Right renal cortex interstitium (tissue), 3 donors: ENCODE data around the gene KLF5. TPM values are rescaled to one million over a fixed set of nuclear protein-coding genes. Genes with fewer than 3 reads are reported as not detected.
A peak's percentile ranks its signal among the peaks of the same experiment; 100 is the strongest.
"Not testable (repeated sequence)": the region's sequence is repeated elsewhere in the genome, so short reads cannot be mapped to it uniquely, and the experiment has no call there.

Experiments
- DNase-seq, 3 donors: peaks; one replicate each; pipeline ENCODE4 v3.0.0-alpha.2; 2013; ENCODE audit warnings: low read depth in 3 of 3, low spot score in 2 of 3
- polyA plus RNA-seq, 3 donors: library from polyadenylated mRNA; unstranded; fragments of 120-200 nt; gene quantifications; one replicate each; pipeline ENCODE4 v1.2.1, GENCODE V29; 2013; ENCODE audit not compliant: insufficient read length in 3 of 3

KLF5 gene
- polyA plus RNA-seq, 3 donors: 23.1 to 30.7 (median 29.3) TPM

DNA sequence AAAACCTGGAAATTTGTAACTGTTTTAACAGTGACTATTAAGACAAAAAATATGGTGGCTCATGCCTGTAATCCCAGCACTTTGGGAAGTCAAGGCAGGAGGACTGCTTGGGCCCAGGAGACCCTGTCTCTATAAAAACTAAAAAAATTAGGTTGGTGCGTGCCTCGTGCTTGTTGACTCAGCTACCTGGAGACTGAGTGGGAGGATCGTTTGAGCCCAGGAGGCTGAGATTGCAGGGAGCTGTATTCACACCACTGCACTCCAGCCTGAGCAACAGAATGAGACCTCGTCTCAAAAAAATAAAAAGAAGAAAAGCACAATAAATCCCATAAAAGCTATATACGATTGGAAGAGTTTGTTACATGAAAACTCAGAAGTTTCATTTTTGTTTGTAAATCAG is 23.7 kb downstream of the KLF5 start:
- no peak for DNase-seq

DNA sequence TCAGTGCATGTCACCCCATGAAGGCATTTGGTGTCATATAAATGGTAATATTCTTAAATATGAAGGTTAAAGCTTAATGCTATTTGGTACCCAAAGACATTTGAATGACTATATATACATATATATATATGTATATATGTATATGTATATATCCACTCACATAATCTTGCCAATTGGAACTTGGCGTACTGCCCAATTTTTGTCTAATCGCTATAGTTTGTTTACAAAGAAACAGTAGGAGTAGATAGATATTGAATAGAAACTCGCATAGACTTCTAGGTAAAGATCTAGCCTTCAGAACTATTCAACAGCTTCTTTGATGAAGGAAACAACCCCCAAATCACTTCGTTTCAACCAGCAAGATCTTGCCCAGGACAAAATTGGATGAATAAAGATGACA is 24.1 kb downstream of the KLF5 start:
- DNase-seq: no peak

DNA sequence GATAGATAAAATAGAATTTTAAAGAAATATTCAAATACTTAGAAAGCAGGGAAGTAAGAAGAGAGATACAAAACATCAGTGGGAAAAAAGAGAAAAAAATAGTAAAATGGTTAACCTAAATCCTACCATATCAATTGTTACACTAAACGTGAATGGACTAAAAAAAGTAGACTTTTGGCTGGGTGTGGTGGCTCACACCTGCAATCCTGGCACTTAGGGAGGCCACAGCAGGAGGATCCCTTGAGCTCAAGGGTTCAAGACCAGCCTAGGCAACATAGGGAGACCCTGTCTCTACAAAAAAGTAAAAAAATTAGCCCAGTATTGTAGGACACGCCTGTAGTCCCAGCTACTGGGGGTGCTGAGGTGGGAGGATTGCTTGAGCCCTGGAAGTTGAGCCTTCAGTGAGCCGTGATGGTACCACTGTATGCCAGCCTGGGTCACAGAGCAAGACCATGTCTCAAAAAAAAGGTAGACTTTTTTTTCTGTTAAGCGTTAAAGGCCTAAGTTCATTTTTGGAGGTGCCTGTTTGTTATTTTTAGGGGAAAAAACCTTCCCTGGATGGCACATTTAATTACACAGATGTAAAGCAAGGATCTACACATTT is 29.6 kb downstream of the KLF5 start:
- no peak for DNase-seq

DNA sequence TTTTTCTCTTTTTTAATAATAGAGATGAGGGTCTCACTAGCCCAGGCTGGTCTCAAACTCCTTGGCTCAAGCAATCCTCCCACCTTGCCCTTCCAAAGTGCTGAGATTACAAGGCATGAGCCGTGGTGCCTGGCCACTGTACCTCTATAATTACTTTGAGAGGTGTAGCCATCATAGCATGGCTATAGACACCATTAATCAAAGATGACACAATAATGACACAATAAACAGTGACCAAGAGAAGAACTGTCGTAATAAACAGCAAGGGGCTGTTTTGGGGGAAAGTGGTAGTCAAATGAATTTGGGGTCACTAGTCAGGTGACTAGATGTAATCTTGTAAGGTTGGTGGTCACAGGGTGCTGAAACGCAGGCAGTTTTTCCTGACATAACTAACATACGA is 30.4 kb downstream of the KLF5 start:
- no peak for DNase-seq

DNA sequence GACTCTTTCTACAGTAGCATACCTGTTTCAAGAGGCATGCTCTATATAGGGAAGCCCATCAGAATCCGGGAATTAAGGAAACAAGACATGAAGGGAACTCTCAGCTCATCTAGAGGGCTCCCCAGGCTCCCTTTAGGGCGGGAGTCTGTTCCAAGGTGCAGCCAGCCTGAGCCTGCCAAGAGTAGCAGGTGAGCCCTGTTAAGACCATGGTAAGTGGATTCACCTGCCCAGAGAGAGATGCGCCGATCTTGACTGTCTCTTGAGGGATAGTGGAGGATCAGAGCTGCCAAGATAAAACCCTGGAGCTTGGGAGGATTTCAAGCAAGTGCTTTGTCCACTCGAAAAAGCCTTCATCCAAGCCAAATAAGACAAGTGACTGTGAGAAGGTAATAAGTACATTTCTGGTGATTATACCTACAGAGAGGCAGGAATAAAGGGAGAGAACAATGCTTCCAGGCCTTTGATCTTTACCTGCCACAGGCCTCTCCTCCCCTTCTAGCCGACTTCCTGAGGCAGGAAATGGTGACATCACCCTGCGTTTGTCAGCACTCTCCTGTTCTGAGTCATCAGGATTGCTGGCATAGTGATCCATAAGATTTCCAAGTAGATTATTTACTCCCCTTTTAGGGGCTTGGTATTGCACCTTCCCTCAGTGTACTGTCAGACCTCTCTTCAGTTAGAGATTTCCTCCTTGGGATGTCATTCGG is 31.5 kb downstream of the KLF5 start:
- no peak for DNase-seq

DNA sequence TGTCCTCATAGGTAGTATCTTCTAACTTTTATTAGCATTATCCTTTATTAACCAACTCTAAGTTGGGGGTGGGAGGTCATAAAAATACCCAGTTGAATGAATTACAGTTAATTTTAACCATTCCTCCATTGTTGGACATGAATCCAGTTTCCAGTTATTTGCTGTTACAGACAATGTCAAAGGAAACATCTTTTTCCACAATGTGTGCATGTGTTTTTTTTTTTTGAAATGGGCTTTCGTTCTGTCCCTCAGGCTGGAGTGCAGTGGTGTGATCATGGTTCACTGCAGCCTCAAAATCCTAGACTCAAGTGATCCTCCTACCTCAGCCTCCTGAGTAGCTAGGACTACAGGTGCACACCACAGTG is 32.0 kb downstream of the KLF5 start:
- DNase-seq: no peak

DNA sequence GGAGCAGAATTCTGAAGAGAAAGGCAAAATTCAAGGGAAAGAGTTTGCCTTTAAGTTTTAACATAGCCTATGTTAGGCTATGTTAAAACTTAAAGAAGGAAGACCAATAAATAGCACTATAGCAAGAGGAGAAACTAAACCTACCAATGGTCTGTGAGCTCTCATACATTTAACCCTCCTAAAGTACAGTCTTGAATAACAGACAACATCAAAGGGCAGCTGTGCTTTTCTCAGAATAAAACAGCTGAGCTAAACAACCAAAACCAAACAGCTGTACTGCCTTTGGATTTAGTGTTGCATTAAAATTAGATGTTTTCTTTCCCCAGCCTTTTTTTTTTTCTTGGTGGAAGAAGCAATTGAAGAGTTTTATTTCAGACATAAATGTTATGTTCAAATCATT is 34.0 kb downstream of the KLF5 start:
- peak; percentile 48 to 56 (median 52) for DNase-seq

DNA sequence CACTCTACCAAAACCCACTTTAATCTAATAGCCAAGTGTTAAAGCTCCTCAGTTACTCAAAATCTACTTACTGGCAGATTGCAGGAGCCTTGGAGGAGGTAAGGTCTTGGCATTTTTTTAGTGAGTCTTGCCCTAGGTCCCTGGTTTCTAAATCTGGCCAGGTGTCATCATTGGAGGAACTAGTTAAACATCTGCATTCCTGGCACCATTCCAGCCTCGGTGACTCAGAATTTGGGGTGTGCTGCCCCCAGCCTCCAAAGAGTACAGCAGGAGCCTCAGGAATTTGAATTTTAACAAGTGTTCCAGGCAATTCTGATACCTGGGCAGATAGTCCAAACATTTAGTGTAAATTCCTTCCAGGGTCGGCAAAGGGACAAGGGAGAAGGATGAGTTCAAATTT is 37.4 kb downstream of the KLF5 start:
- DNase-seq: no peak

DNA sequence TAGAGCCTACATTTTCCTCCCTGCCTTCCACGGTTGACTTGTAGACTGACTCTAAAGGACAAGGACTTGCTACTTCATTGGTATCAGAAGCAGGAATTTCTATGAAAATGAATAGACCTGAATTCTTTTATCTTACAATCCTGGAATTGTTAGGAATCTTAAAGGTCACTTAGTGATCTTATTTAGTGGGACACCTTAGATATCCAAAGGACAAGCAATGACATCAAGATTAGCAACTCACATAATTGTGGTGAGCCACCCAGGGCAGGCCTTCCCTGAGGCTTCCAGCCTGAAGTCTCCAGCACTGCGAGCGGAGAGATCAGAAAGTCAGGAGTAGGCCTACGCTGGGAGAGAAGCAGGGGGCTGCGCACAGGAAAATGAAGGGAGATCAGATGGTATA is 37.8 kb downstream of the KLF5 start:
- DNase-seq: no peak

DNA sequence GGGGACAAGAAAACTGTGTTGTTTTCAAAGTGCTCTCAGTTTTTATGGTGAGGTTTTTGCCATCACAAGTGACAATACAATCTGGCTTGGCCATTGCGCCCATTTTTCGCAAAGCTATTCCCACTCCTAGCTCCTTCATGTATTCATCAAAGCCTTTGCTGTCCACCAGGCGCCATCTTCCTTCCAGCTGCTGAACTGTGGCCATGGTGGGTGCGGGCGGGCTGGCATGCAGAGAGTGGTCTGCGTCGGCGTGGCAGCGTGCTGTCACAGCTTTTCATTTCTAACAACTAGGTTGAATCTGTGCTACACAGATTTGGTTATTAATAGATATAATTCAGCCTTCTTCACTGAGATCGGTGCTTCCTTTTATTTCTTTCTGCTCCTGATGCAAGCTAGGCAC is 42.0 kb downstream of the KLF5 start:
- not testable (repeated sequence) for DNase-seq

DNA sequence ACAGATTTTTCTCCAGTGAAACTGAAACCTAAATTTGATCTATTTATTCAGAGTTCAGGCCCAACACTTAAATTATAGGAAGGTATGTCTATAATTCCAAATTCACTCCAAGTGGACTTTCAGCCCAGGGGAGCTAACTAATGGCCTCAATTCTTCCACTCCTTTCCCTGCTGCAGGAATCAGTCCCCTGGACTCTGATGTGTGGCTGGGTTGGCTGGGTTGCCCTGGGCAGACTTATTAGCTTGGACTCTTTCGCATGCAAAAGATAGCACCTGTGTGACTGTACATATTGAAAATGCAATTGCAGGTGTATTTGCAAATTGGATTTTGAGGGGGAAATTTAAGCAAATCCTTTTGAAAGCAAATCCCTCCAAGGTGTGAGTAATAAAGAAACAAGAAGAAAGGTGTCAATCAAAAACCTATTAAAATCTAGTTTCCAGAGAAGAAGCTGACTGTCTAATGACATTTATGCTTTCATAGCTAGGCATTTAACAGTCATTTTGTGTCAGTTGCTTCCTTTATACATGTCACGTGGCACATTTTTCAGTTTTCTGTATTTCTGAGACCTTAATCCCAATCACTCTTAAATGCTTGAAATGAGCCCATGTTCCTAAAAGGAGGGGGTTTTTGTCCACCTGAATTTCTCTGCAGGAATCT is 42.7 kb downstream of the KLF5 start:
- no peak for DNase-seq

DNA sequence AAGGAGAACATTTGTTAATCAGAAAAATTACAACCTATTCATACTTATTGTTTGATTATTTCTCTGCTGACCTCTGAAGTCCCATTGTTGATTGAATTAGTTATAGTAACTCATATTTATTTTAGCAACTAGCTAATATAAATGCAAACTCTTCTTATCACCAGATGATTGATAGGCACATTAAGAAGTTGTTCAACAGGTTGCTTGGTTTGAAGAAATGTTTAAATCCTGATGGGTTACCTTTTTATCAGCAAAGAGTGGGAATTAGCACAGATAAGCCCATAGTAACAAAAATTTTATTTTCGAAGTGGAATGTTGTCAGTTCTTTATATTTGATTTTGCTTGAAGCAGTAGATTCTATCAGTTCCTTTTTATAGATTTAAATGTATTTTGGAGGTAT is 44.4 kb downstream of the KLF5 start:
- DNase-seq: no peak

DNA sequence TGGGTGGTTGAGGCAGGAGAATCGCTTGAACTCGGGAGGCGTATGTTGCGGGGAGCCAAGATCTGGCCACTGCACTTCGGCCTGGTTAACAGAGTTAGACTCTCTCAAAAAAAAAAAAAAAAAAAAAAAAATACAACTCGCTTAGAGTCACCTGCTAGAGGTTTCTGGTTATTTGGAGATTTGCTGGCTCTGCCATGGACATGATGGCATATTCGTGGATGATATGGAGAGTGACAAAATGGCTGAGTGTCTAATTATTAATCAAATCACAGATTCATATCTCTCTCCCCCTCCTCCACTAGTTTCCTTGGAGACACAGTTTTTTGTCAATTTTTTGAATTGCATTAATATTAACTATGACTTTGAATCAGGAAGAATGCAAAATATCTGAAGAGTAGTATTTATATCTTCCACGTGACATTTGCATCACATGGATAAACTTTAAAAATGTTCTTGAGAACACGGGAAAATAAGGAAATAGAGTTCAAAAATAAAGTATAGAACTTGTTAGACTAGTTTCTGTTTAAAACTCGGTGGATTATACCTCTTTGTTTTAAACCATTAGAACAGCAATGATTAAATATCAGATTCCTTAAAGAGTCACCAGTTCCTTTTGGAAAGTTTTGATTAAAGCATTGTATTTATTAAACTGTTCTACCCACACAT is 47.8 kb downstream of the KLF5 start:
- DNase-seq: no peak

DNA sequence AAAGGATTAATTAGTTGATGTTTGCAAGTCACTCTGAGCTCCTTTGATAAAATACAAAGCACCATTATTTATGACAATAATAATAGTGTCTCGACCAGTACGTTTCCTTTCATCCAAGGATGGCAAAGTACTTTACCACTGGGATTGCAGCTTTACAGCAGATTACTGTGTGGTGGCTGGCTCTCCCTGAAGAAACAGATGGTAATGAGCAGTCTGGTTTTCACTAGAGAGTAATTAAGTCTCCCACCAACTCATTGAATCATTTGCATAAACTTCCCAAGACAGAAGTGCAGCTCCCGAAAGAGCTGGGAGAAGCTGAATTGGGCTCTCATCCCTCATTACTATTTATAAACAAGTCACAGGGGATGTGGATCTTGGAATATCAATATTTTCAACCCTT is 48.7 kb downstream of the KLF5 start:
- DNase-seq: no peak

DNA sequence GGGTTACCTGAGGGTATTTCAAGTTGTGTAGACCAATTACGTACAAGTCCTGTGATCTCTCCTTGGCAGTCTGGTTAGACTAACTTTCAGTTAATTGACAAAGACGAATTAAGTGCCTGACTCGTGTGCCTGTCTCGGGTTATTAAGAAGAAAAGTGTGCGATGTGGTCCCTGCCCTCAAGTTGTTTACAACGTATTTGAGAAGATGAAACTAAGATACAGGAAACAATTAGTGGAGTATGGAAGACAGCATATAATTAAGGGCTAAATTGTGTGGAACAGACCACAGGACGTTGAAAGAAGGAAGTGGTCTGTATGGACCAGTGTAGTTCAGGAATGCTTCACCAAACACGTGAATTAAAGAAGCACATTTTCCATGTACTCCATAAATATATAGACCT is 49.2 kb downstream of the KLF5 start:
- no peak for DNase-seq

DNA sequence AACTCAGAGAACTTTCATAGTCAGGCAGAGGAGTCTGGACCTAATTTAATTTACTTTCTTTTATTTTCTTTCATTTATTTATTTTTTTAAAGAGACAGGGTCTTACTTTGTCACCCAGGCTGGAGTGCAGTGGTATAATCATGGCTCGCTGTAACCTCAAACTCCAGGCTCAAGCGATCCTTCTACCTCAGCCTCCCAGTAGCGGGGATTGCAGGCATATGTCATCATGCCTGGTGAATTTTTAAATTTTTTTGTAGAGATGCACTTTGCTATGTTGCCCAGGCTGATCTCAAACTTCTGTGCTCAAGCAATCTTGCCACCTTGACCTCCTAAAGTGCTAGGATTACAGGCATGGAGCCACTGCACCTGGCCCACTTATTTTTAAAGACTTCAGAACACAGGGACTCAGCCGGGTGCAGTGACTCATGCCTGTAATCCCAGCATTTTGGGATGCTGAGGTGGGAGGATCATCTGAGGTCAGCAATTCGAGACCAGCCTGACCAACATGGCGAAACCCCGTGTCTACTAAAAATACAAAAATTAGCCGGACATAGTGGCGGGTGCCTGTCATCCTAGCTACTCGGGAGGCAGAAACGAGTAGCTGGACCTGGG is 50.6 kb downstream of the KLF5 start:
- no peak for DNase-seq

DNA sequence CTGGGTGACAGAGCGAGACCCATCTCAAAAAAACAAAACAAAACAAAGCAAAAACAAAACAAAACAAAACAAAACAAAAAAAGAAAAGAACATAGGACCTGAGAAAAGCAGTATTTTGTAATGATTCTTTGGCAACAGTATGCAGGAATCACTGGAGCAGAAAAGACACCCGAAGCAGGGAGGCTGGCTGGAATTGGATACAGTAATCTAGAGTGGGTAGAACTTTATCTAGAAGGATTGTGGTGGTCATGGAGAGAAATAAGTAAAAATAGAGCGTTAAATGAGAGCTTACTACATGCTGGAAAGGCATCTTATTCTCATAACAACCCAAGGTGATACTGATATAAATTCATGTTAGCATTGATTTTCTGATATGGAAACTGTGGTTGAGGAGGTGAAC is 51.2 kb downstream of the KLF5 start:
- DNase-seq: no peak

DNA sequence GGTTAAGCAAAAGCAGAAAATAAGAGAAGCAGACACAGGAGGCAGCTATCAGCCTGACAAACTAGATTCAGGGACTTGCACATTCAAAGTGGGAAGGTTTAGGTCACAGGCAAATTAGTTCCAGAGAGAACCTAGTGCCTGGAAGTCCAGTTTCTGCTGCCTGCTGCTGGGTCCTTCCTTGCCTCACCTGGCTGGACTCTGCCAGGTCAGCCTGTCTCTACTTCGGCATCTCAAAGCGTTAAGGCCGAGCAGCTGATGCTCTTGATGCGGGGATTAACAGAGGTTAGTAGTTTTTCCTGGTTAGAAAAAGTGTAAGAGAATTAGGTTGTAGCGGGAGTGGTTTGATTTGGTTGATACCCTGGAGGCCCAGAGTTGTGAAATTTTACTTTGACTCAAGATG is 52.0 kb downstream of the KLF5 start:
- no peak for DNase-seq

DNA sequence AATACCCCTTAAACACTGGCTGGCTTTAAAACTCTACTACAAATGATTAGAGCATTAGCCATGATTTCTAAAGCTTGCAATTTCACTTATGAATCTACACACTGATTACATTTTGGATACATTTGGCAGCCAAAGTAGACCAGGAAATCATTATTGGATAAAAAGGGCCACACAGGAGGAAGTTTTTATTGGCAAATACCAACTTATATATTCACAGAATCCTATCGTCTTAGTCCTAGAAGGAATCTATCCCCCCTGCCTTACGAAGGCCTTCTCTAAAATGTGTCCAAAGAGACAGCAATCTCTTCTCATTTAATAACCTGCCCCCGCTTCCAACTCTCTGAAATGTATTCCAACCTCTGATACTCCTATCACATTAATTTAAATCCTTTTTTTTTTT is 52.5 kb downstream of the KLF5 start:
- DNase-seq: no peak

DNA sequence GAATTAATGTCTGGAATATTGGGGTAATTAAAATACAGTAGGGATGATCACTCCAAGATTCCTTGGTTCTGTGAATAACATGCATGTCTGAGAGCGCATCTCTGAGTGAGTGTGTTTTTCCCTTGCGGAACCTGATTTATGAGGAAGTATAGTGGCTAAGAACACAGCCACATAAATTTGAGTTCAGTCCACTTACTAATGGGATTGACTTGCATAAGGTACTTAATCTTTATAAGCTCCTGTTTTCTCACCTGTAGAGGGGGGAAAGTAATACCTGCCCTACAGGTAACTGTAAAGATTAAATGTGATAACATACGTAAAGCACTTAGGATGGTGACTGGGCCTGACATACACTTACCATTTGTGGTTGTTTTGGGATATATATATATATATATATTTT is 60.8 kb downstream of the KLF5 start:
- no peak for DNase-seq
